DMS153 treated with DMSO at 0.1 percent for 48 hours (cell line): ENCODE data around the gene HSD11B1.

ENCODE experiments used
- DNase-seq: peaks from one replicate; lab custom pipeline; 2025; ENCODE audit not compliant: unreplicated experiment; lab: John Stamatoyannopoulos, UW

Gene HSD11B1

DNA sequence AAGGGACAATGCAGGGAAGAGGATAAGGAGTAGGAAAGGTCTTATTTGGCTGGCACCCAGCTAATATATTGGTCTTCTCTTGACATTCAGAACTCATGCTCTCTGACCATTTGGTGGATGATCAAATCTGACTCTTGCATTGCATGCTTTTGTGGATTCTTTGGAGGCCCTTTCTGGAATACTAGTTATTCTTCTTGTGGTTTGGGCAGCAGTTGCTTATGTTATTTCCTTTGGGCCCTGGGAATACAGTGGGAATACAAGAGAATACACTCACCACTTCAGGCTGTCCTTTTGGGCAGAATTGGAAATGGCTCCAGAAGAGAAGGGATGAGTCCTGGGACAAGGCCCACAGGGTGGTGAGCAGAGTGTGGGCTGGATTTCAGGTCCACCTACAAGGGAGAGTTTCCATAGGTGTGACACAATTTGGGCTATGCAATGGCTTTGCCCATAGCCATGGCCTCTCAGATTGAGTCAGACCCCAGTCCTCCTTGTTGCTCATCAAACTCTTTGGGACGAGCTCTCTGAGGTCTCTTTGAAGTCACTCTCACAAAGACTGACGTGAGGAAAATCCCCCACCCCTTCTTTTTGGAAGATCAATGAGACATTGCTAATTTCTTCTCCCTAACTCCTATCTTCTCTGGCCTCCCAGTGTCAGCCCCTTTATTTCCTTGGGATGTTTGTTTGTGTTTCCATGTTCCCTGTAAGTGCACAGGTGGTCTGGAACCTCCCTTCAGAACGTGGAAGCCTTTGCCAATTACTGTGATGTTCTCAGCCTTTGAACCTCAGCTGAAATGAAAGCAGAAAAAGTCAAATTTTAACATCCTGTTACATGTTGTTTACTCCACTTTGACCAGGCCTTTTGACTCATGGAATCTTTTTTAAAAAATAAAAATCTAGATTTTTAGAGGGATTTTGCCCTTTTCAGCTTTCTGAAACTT is 19.4 kb downstream of the HSD11B1 start:
- no peak for DNase-seq

DNA sequence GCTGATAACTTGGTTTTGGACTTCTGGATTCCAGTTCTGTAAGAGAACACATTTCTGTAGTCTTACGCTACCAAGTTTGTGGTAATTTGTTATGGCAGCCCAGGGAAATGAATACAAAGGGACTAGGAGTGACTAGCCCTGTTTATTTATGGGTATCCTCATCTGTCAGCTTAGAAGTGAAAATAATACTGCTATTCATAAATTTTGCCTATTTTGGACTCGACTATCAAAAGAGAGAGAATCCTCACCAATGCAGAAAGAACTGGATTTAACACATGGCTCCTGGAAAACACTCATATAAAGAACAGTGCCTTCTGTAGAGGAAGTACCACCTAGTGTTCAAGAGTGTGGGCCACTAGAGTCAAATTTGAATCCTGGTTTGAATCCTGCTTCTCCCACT is 22.6 kb downstream of the HSD11B1 start:
- no peak for DNase-seq

- DNase-seq, result no peak
Measured at GRCh38 chr1:209727785-209728184, 23.1 kb downstream of the HSD11B1 start.

DNA sequence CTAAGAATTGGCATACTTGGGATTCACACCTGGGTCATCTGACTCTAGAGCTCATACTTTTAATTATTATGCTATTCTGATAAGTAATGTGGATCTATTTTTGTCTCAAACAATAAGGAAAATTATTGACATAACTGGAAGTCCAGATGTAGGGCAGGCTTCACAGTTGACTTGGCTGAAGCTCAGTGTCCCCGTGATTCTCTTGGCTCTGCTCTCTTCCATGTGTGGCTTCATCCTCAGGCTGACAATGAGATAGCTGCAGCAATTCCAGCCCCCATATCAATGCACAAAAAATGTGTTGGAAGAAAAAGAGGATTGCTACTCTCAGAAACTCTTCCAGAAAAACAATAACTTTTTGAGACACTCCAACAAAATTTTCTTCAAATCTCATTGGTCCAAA is 23.8 kb downstream of the HSD11B1 start:
- DNase-seq, result no peak

GRCh38 chr1:209729436-209729835 is 24.8 kb downstream of the HSD11B1 start:
- DNase-seq, result no peak

GRCh38 chr1:209732725-209733124 is 28.1 kb downstream of the HSD11B1 start:
- DNase-seq, result no peak

DNA sequence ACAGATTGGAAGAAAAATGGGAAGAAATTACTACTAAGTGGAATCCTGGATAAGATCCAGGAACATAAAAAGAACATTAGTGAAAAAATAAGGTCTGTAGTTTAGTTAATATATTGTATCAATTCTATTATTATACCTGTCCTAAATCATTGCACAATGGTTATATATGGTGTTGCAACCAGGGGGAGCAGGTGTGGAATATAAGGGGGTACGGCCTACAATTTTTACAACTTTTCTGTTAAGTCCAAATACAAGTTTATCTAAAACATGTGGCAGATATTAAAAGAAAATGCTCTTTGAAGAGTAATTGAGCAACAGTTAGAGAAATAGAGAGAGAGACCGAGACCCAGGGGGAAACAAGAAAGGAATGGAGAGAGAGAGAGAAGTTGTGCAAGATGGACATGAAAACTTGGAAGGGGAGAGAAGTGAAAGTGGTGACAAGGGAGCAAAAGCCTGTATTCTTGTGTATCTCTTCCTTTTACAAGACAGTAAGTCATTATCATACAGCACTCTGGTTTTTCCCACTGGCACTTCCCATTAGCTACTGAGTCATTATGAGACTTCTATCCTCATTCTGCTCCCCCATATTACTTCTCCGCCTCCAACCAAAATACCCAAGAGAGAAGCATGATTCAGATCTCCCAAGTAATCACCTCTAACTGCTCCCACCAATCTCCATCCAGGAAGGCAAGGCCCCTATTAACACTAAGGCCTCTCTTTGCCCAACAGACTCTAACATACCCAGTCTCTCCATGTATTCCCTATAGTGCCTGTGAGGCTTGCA is 29.0 kb downstream of the HSD11B1 start:
- no peak for DNase-seq

GRCh38 chr1:209736490-209737117 is 32.0 kb downstream of the HSD11B1 start:
- DNase-seq, result no peak

DNA sequence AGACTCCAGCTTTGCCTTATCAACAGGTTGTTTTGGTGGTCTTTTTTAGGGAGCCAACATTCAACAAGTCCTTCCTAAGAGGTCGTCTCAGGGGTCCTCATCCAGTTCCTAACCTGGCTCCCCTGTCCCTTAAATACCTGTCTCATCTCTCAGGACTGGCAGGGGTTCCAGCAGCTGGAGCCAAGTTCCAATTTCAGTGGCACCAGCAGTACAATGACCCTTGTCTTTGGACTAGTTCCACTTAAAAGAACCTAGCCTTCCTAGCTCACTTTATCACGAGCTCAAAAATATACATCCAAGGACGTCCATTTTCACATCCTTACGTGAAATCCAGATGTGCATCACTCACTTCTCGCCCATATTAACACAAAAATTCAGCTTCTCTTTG is 32.5 kb downstream of the HSD11B1 start:
- DNase-seq, result no peak

DNA sequence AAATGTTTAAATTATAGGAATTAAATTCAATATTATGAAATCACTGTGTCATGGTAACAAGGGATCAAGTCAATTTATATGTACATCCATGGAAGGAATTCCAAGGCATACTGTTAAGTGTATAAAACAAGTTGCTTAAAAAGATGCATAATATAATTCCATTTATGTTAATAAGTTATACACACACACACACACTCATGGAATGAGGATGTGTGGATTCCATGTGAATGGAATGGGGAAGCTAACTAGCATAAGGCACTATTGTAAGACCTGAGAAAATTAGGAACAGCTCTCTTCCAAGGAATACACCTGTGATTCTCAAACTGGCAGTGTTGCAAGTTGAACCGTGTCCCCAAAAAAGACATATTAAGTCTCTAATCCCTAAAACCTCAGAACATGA is 33.6 kb downstream of the HSD11B1 start:
- no peak for DNase-seq

GRCh38 chr1:209741193-209741592 is 36.5 kb downstream of the HSD11B1 start:
- no peak for DNase-seq

DNA sequence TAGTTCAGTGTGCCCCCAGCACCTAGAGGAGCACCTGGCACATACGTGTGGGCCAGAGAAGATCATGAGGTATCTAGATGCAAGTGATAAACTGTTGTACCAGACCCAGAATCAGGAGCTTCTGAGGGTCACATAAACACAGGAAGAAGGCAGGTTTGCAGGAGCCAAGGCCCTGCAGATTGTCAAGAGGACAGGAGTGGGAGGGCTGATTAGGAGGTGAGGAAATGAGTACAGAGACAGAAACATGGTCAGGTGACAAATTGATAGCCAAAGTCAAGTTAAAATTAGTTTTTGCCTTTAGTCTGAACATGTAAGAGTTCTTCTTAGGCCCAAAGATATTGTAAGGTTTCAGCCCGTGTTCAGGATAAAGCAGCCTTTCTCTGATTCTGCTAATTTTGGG is 37.2 kb downstream of the HSD11B1 start:
- no peak for DNase-seq

DNA sequence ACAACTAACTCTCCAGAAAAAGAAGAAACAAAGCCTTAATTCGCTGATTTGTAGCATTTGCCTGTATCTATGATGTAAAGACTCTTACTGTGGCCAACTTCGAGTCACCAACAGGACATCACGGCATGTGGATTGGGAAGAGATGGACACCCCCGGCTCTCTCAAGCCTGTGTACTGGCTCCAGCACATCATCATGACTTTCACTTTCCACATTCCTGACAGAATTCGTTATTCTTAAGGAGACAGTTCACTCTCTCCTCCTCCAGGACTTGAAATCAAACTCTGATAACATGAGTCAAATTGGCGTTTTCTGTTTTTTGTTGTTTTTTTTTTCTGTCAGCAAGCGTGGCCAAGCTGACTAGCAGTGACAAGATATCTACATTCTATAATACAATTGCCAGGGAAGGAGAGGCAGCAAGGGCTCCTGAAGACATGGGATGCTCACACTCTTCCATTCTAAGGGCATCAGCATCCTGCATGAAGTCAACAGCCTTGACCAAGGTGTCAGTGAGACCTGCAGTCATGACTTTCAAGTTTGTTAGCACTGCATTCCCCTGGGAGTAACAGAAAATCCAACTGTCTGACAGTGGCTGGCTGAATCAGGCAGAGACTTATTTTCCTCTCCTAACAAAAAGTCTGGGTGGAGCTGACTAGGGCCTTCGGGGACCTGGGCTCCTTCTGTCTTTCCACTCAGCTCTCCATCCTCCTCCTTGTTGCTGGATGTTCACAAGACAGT is 37.9 kb downstream of the HSD11B1 start:
- DNase-seq, result no peak

- no peak for DNase-seq
Measured at GRCh38 chr1:209743145-209743482, 38.5 kb downstream of the HSD11B1 start.

GRCh38 chr1:209746451-209747165 is 42.0 kb downstream of the HSD11B1 start:
- DNase-seq, result no peak

- DNase-seq, result no peak
Measured at GRCh38 chr1:209747580-209748262, 43.1 kb downstream of the HSD11B1 start.

DNA sequence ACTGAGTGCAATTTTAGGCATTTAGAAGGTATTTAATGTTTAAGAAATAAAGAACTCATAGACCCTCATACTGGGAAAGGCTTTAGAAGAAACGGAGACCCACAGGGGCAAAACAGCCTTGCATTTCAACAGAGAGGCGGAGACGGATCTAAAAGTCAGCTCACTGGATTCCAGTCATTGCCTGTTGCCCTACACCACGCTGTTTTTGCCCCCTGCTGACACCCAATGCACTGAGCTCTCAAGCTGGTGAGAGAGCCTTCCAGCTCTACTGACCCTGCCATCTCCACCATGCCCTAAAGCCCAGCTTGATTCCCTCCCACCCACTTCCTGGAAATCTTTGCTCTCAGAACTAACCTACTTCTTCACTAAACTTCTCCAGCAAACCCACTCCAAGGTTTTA is 44.0 kb downstream of the HSD11B1 start:
- no peak for DNase-seq

DNA sequence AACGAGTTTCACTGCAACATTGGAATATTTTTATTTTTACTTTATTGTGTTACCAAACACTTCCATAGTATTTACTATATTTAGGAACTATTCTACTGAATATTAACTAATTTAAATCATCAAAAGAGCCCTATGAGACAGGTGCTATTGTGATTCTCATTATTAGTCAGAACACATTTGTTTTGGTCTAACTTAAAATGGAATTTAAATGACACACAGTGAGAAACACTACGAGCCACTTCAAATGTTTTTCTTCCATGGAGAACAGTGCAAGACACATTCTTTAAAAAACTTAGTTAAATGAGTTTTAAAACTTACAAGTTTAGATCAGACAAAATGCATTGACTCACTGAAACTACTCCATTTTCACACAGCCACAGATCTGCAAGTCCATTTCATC is 44.6 kb downstream of the HSD11B1 start:
- DNase-seq, result no peak

- no peak for DNase-seq
Measured at GRCh38 chr1:209749670-209750323, 45.2 kb downstream of the HSD11B1 start.
